Ureter (tissue), 1 donor: ENCODE results near the gene NDUFV3. TPM values are rescaled to one million over a fixed set of nuclear protein-coding genes. Genes with fewer than 3 reads are reported as not detected.
"Not testable (repeated sequence)": the region's sequence is repeated elsewhere in the genome, so short reads cannot be mapped to it uniquely, and the experiment has no call there.

Experiments used
- DNase-seq: peaks from one replicate; pipeline ENCODE4 v3.0.0-alpha.2; 2020; ENCODE audit warnings: low spot score
- total RNA-seq: library from RNA; stranded (reverse); gene quantifications from one replicate; pipeline ENCODE4 v1.2.4, GENCODE V29; 2023
- donor health status: DM: yes; HTN: yes; CAD: no.

Gene NDUFV3
- total RNA-seq = 33.9 TPM

GRCh38 chr21:42892931-42893755 is at the start of gene NDUFV3:
NDUFV3 (plus strand) TSS chr21:42893309; CDS start chr21:42893334, 25 bp downstream.
- peak; percentile 100 for DNase-seq

- DNase-seq = no peak
Observed at GRCh38 chr21:42844411-42845113, 48.5 kb upstream of the NDUFV3 start.

GRCh38 chr21:42845296-42845965 is 47.7 kb upstream of the NDUFV3 start:
- no peak for DNase-seq

GRCh38 chr21:42846221-42846620 is 46.9 kb upstream of the NDUFV3 start:
- no peak for DNase-seq

- no peak for DNase-seq
Observed at GRCh38 chr21:42847051-42847707, 45.9 kb upstream of the NDUFV3 start.

GRCh38 chr21:42847726-42848125 is 45.4 kb upstream of the NDUFV3 start:
- DNase-seq = no peak

- DNase-seq = not testable (repeated sequence)
Observed at GRCh38 chr21:42848144-42848931, 44.8 kb upstream of the NDUFV3 start.

- DNase-seq = no peak
Observed at GRCh38 chr21:42848932-42849758, 44.0 kb upstream of the NDUFV3 start.

- no peak for DNase-seq
Observed at GRCh38 chr21:42849759-42850412, 43.2 kb upstream of the NDUFV3 start.

- no peak for DNase-seq
Observed at GRCh38 chr21:42850463-42850862, 42.6 kb upstream of the NDUFV3 start.

GRCh38 chr21:42850866-42851391 is 42.2 kb upstream of the NDUFV3 start:
- no peak for DNase-seq

GRCh38 chr21:42851812-42852665 is 41.1 kb upstream of the NDUFV3 start:
- DNase-seq = no peak

- DNase-seq = no peak
Observed at GRCh38 chr21:42852925-42853570, 40.1 kb upstream of the NDUFV3 start.

GRCh38 chr21:42853621-42854020 is 39.5 kb upstream of the NDUFV3 start:
- no peak for DNase-seq

- no peak for DNase-seq
Observed at GRCh38 chr21:42854246-42855010, 38.7 kb upstream of the NDUFV3 start.

- DNase-seq = no peak
Observed at GRCh38 chr21:42855171-42855936, 37.8 kb upstream of the NDUFV3 start.
